GM18909 (cell line): Measurements from ENCODE around the gene HYOU1.
"Not testable (repeated sequence)": the region's sequence is repeated elsewhere in the genome, so short reads cannot be mapped to it uniquely, and the experiment has no call there.

Experiments used
- ATAC-seq: cut with Tn5 transposase; IDR thresholded peaks from one replicate; pipeline ENCODE4 v1.9.1; 2021; ENCODE audit warnings: mild to moderate bottlenecking; ENCODE audit not compliant: unreplicated experiment, poor library complexity

HYOU1 gene

GRCh38 chr11:119087123-119087522 is 30.1 kb upstream of the HYOU1 start:
- no peak for ATAC-seq

DNA sequence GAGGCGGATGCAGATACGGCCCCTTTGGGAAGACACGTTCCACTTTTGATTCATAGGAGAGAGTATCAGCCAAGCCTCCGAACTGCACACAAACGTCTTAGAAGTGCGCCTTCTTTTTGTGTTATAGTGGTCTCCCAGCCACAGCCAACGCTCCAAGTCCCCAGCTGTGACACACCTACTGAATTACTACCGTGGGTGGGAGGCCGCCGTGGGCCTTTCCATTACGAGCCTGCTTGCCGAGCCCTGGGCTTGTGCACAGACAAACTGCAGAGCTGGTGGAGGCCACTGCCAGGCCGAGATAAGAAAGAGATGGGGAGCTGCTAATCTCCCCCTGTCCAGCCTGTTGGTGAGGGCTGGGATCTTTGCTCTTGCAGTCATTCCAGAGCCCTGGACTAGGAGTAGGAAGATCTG is 28.4 kb upstream of the HYOU1 start:
- peak; percentile 9 for ATAC-seq

DNA sequence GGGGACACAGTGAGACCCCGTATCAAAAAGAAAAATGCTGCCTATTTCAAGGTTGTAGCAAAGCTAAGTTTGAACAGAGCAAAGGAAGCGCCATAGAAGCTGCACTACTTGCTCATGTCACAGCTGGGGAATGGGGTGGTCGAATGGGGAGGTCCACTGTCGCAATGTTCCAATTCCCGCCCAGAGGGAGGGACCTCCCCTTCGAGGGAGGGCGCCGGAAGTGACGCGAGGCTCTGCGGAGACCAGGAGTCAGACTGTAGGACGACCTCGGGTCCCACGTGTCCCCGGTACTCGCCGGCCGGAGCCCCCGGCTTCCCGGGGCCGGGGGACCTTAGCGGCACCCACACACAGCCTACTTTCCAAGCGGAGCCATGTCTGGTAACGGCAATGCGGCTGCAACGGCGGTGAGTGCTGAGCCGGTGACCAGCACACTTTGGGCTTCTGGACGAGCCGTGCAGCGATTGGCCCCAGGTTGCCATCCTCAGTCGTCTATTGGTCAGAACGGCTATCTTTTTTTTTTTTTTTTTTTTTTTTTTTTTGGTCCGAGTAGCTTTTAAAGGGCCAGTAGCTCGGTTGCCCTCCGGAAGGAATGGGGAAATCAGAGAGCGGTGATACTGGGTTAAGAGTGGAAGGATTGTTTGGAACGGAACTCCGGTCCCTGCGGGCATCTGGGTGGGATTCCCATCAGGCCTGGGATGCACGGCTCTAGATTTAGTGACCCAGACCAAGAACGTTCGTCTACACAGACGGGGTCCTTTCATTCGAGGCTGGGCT is 27.8 kb upstream of the HYOU1 start, which contains the start of gene HMBS:
TSS of gene HMBS (plus strand) at position 219 of the 774 bp plus-strand sequence. CDS start at position 372, 153 bp downstream.
- ATAC-seq: peak; percentile 87

- ATAC-seq: no peak
These were observed 24.8 kb upstream of the HYOU1 start for GRCh38 chr11:119081682-119082260.

GRCh38 chr11:119078675-119079420 is 21.8 kb upstream of the HYOU1 start:
- ATAC-seq: no peak

DNA sequence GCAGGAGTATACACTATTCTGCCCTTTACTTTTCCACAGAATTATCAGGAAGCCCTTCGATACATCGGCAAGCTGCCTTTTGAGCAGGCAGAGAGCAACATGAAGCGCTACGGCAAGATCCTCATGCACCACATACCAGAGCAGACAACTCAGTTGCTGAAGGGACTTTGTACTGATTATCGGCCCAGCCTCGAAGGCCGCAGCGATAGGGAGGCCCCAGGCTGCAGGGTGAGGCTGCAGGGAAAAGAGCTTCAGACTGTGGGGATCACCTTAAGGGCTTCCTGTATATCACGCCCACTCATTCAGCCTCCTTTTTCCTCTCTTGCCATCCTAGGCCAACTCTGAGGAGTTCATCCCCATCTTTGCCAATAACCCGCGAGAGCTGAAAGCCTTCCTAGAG is 20.8 kb upstream of the HYOU1 start:
- ATAC-seq: no peak

GRCh38 chr11:119067371-119068222 is 10.6 kb upstream of the HYOU1 start, which contains the start of gene VPS11:
TSS of gene VPS11 (plus strand) at chr11:119067818. CDS start at chr11:119067824, 6 bp downstream.
- peak; percentile 95 for ATAC-seq

DNA sequence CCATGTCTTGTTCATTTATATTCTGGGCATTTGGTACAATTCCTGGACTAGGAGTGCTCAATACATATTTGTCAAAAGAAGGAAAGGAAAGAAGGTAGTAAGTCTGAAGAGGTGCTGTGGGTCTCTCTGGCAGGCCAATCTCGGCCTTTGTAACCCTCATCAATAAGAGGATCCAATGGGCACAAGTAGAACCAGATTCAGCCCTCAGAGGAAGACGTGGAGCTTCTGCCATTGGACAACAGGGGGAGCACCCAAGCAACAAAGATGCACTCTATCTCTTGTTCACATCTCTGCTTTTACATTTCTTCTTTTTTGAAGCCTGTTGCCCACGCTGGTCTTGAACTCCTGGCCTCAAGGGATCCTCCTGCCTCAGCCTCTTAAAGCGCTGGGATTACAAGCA is 8.4 kb upstream of the HYOU1 start:
- no peak for ATAC-seq

DNA sequence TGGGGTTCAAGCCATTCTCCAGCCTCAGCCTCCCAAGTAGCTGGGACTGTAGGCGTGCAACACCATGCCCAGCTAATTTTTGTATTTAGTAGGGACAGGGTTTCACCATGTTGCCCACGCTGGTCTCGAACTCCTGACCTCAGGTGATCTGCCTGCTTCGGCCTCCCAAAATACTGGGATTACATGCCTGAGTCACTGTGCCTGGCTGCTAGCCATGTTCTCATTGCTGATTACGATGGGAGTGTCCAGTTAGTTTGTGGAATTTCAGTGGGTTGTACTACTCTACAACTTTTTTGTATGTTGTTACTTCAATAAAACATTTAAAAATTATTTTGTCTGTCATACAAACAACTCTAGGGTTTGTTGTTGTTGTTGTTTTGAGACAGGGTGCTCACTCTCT is 5.8 kb upstream of the HYOU1 start:
- ATAC-seq: no peak

GRCh38 chr11:119061256-119061655 is 4.3 kb upstream of the HYOU1 start:
- no peak for ATAC-seq

DNA sequence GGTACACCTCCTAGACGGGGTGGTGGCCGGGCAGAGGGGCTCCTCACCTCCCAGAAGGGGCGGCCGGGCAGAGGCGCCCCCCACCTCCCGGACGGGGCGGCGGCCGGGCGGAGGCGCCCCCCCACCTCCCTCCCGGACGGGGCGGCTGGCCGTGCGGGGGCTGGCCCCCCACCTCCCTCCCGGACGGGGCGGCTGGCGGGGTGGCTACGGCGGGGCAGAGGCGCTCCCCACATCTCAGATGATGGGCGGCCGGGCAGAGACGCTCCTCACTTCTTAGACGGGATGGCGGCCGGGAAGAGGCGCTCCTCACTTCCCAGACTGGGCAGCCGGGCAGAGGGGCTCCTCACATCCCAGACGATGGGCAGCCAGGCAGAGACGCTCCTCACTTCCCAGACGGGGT is 2.1 kb upstream of the HYOU1 start:
- ATAC-seq: not testable (repeated sequence)

- no peak for ATAC-seq
These were observed 495 bp downstream of the HYOU1 start for GRCh38 chr11:119056421-119056999.

- ATAC-seq: no peak
These were observed 1.1 kb downstream of the HYOU1 start for GRCh38 chr11:119055901-119056300.

- no peak for ATAC-seq
These were observed 2.6 kb downstream of the HYOU1 start for GRCh38 chr11:119054418-119054817.

- no peak for ATAC-seq
These were observed 4.7 kb downstream of the HYOU1 start for GRCh38 chr11:119052163-119052814.

DNA sequence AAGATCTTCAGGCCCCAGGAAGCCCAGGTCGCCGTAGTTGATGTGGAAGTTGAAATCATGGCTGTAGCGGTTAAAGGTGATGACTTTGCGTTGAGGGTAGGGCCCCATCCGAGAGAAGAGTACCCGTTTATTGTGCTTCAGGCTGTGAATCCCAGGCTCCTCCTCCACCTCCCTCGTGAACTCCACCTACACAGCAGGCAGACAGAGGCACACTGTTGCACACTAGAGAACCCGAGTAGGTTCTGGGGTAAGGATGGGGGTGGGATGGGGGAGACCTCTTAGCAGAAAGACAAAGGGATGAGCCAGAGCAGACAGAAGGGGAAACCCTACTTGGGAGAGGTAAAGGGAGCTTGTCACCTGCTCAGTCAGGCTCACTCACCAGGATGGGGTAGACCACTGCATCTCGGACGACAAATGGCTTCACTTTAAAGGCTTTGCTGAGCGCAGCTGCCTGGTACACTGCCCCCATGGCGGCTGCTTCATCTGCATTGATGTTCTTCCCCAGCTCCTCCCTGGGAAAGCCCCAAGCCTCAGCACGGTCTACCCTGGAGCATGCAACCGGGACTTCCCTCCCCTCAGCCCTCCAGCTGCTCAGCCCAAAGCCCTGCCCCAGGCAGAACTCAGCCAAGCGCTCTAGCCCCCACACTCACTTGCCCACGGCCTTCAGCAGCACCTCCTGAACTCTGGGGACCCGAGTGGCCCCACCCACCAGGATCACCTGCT is 5.4 kb downstream of the HYOU1 start:
- peak; percentile 54 for ATAC-seq

DNA sequence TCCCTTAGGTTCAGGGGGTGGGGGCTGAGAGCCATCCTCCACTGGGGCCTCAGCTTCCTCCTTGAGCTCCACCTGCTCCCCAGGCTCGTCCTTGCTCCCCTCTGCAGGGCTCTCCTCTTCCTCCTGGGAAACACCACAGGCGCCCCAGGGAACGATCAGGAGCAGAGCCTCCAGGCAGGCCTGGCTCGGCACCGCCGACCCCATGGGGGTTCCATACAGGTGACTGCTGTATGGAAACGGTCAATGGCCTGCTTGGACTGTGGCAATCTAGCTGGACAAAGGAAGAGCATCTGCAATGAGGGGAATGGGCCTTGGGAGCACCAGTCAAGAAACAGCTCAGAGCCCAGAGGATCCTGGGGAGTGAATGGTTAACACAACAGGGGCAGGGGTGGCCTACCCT is 7.9 kb downstream of the HYOU1 start:
- no peak for ATAC-seq

DNA sequence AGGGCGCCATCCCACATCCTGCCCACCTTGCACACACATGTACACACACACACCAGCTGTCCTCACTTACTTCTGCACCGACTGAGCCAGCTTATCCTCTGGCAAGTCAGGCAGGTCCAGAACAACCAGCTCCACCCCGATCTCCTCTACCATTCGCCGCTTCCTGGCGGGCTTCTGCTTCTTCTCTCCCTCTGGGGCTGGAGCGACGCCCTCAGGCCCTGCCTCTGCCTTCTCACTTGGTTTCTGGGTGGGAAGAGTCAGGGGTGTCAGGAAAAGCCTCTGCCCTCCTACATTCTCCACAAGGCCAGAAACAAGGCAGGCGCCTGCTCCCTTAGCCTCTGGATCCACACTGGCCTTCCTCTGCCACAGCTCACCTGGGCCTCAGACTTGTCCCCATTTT is 8.4 kb downstream of the HYOU1 start:
- ATAC-seq: no peak

GRCh38 chr11:119047205-119047604 is 9.8 kb downstream of the HYOU1 start:
- ATAC-seq: no peak
